C4-2B (cell line): ENCODE data around the gene METTL22.

ENCODE experiments used
- H3K27ac ChIP-seq: fragments of 450-650 bp; 2 replicates; pipeline ENCODE4 v1.5.1; 2017
- ZFX ChIP-seq: fragments of 450-650 bp; IDR thresholded peaks from 2 replicates; pipeline ENCODE4 v1.6.1; 2017
- TF ChIP-seq, protein P1 (sequence below): fragments of 450-650 bp; conservative IDR thresholded peaks from 2 replicates; pipeline ENCODE4 v1.5.1; 2017; ENCODE audit warnings: mild to moderate bottlenecking

Gene METTL22

DNA sequence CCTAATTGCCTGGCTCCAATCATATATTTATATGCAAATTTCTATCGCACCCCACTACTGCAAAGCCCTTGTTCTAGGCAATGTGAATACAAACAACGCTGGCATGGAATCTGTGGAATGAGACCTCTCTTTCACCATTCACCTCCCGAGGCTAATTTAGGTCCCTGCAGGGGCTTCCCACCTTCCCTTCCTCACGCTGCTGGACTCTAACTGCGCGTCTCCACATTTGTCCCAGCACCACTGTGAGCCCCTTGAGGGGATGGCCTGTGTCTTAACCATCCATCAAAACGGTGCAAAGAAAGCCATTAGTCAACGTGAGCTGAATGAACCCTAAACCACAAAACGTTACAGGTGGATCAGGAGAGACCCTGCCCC lies 32.8 kb upstream of the METTL22 start:
- H3K27ac ChIP-seq: no peak overlapping the region
- TF ChIP-seq, protein P1, sequence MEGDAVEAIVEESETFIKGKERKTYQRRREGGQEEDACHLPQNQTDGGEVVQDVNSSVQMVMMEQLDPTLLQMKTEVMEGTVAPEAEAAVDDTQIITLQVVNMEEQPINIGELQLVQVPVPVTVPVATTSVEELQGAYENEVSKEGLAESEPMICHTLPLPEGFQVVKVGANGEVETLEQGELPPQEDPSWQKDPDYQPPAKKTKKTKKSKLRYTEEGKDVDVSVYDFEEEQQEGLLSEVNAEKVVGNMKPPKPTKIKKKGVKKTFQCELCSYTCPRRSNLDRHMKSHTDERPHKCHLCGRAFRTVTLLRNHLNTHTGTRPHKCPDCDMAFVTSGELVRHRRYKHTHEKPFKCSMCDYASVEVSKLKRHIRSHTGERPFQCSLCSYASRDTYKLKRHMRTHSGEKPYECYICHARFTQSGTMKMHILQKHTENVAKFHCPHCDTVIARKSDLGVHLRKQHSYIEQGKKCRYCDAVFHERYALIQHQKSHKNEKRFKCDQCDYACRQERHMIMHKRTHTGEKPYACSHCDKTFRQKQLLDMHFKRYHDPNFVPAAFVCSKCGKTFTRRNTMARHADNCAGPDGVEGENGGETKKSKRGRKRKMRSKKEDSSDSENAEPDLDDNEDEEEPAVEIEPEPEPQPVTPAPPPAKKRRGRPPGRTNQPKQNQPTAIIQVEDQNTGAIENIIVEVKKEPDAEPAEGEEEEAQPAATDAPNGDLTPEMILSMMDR: no peak
- no peak for TF ChIP-seq ZFX

DNA sequence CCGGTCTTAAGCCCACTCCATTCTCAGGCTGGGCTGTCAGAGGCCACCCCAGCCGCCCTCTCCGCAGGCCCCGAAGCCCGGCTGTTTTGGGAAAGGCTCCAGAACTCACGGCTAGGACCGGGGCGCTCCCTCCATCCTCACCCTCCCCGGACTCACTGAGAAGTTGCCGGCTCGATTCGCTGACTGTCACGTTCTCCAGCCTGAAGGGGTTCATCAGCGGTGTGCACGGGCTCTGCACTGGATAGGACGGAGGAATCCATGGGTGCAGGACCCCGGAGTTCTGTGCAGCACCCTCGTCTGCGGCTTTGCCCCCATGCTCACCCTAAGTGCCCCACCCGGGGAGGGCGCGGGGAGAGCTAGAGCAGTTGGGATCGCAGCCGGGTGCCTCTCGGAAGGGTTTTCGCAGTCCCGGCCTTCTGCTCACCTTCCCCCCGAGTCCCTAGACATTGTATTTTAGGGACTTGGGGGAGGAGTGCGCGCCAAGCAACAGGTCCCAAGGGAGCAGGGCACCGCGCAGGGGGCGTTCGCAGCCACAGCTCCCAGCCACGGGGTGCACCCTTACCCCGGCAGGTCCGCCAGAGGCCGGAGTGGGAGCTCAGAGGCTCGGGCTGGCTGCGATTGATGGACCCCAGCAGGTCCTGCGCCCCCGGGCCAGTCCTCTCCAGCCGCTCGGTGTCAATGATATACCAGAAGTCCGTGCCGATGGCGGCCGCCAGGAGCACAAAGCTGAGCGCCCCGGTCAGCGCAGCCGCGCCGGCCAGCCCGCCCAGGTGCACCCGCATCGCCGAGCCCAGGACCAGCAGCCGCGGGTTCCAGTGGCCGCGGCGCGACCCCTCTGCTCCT lies 32.2 kb upstream of the METTL22 start:
- H3K27ac ChIP-seq: no peak overlapping the region

DNA sequence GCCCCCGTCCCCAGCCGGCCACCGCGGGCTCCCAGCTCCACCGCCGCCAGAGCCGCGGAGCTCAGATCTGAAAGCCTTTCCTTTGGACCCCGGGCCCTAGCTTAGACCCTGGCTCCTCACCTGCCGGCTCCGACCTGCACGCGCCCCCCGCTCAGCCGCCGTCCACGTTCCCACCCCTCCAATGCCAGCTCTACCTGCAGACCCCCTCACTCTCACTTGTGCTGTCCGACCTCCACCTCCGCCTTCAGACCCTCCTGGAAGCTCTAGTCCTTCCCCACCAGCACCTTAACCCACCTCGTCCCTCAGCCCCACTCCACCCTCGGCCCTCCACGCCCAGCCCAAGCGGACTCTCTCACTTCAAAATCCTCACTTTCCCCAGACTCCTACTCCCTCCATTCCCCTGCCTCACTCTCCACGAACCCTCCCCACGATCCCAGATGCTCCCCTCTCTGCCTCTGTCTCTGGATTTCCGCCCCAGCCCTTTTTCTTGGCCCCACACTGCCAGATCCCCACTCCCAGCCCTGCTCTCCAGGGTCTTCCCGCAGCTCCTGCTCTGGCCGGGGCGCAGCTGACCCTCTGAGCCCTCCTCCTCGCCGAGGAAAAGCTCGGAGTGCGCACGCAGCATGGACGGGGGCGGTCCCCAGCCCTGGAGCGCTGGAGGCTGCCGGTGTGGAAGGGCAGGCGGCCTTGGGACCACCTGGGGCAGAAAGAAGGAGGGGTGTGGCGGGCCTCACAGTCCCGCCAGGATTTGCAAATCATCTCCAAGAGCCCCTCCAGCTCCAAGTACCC lies 31.4 kb upstream of the METTL22 start, which contains the start of gene TMEM114:
TMEM114 (minus strand) TSS at position 612 of the 789 bp plus-strand sequence. CDS start 673 bp downstream, outside the sequence.
- TF ChIP-seq, protein P1: no peak
- TF ChIP-seq ZFX: no peak
- H3K27ac ChIP-seq: no peak within 1 kb of the TSS

More for the DNA sequence above, 32.2 kb upstream of the METTL22 start:
- TF ChIP-seq, protein P1: no peak
- TF ChIP-seq ZFX: no peak

DNA sequence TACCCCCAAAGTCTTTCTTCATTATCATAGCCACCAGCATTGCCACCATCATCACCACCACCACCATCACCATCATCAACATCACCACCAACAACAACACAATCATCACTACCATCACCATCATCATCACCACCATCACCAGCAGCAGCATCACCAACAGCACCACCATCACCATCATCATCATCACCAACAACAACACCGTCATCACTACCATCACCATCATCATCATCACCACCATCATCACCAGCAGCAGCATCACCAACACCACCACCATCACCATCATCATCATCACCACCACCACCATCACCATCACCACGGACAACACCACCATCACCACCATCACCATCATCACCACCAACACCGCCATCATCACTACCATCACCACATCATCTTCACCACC lies 30.7 kb upstream of the METTL22 start:
- no peak overlapping the region for H3K27ac ChIP-seq
- TF ChIP-seq ZFX: no peak
- TF ChIP-seq, protein P1: no peak

DNA sequence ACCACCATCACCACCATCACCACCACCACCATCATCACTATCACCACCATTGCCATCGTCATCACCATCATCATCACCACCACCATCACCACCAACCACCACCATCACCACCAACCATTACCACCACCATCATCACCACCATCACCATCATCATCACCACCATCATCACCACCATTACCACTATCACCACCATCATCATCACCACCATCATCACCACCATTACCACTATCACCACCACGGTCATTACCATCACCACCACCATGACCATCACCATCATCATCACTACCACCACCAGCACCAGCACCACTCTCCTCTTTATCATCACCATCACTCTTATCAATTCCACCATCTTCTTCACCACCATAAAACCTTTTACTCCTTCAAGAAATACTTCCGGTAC lies 30.0 kb upstream of the METTL22 start:
- no peak for TF ChIP-seq ZFX
- no peak overlapping the region for H3K27ac ChIP-seq

DNA sequence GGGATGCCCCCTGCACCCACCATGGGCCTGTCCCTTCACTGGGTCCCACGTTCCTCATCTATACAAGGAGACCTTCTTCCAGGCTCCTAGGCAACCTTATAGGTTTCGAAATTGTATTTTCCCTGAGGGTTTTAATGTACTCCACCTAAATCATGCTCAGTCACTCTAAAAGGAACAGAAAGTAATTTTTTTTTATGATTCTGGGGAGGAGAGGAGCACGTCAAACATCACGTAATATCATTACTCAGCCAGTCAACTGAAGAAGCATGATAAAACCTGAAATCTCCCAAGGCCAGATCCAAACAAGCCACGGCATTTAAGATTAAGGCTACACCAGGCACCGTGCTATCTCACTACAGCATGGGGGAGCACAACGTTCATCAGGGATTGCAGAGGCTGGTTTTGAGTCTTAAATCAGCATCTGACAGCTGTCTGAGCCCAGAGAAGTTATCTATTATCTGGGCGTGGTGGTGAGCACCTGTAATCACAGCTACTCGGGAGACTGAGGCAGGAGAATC lies 27.3 kb upstream of the METTL22 start:
- H3K27ac ChIP-seq: no peak overlapping the region
- TF ChIP-seq, protein P1: no peak
- TF ChIP-seq ZFX: no peak

DNA sequence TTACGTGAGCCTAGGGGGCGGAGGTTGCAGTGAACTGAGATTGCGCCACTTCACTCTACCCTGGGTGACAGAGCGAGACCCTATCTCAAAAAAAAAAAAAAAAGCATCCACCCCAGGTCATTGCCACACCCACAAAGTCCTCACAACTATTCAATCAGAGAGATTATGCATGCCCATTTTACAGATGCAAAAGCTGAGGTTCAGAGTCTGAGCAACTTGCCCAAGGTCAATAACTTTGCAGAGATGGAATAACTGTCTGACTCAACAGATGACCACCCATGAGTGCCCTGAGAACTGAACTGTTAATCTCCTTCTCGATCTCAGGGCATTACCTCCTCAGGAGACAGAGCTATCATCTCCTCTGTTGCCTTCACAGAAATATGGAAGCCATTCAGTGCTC lies 25.7 kb upstream of the METTL22 start:
- no peak for TF ChIP-seq ZFX
- TF ChIP-seq, protein P1: no peak
- H3K27ac ChIP-seq: no peak overlapping the region
